Renal cortex interstitium (tissue), 11 donors: ENCODE data around the gene PARP11. TPM values are rescaled to one million over a fixed set of nuclear protein-coding genes. Genes with fewer than 3 reads are reported as not detected.
A peak's percentile ranks its signal among the peaks of the same experiment; 100 is the strongest.

Experiments used
- DNase-seq, 11 donors: peaks; one replicate each; pipeline ENCODE4 v3.0.0-alpha.2; 2013; ENCODE audit warnings: low read depth in 9 of 11, low spot score in 4 of 11; ENCODE audit errors: extremely low read depth in 1 of 11
- polyA plus RNA-seq, 3 donors: library from polyadenylated mRNA; unstranded; fragments of 120-200 nt; gene quantifications; one replicate each; pipeline ENCODE4 v1.2.1, GENCODE V29; 2013; ENCODE audit not compliant: insufficient read length in 3 of 3

Gene PARP11
- polyA plus RNA-seq, 3 donors = 17.9 to 20.8 (median 19.0) TPM

GRCh38 chr12:3795492-3796133 lies 77.6 kb downstream of the PARP11 start:
- peak in 8 of 11 donors; percentile 19 to 66 (median 38) for DNase-seq

- no peak for DNase-seq
Observed at GRCh38 chr12:3795066-3795465, 78.1 kb downstream of the PARP11 start.

- no peak for DNase-seq
Observed at GRCh38 chr12:3792623-3793288, 80.4 kb downstream of the PARP11 start.

GRCh38 chr12:3791256-3791874 lies 81.8 kb downstream of the PARP11 start:
- no peak for DNase-seq

GRCh38 chr12:3790642-3791041 lies 82.6 kb downstream of the PARP11 start:
- no peak for DNase-seq

DNA sequence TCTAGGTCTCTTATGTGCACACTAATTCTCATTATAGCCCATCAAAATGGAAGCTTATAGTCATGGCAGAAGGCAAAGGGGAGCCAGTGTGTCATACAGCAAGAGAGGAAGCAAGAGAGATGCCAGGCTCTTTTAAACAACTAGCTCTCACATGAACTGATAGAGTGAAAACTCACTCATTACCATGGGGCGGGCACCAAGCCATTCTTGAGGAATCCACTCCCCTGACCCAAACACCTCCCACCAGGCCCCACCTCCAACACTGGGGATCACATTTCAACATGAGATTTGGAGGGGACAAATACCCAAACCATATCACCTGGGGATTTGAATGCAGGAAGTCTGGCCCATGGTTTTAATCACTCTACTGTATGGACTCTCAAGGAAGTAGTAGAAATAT lies 83.4 kb downstream of the PARP11 start:
- no peak for DNase-seq

DNA sequence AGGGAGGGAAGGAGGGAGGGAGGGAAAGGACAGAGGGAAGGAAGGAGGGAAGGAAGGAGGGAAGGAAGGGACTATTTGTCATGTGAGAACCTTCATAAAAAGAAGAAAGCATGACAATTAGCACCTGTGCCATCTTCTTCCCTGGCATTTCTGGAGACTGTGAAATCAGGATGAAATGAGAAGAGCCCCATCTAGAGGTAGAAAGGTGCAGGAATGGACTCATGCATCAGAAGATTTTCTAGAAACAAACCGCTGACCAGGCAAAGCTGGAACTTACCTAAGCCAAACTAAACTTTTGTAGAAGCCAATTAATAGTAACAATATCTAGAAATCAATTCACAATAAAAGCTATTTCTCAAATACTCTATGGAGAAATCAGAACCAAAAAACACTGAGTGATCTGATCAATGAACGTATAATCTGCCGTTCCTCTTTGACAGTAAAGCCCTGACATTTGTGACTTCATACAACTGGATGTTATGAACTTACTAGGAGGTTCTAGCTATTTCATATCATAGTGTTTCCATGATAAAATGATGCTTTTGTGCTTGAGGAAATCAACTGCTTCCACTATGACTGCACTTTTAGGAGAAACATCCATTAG lies 95.9 kb downstream of the PARP11 start:
- peak in 2 of 11 donors; percentile 28 to 46 for DNase-seq

GRCh38 chr12:3775385-3776035 lies 97.7 kb downstream of the PARP11 start:
- no peak for DNase-seq

DNA sequence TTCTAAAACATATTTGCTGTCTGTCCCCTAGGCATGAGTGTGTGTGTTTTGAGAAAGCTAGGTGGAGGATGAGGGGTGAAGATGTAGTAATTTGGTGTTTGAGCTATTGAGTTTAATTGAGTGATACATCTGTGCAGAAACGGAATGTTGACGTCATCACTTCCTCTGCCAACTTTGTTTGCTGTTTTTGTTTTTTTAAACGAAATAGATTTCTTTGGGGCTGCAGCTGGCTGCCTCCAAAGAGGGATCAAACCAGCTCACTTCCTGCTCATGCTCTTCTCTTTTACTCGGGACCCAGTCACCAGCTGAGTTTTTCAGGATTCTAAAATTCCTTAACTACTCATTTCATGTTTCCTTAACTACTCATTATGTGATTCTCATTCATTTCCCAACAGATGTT lies 100.8 kb downstream of the PARP11 start:
- no peak for DNase-seq

DNA sequence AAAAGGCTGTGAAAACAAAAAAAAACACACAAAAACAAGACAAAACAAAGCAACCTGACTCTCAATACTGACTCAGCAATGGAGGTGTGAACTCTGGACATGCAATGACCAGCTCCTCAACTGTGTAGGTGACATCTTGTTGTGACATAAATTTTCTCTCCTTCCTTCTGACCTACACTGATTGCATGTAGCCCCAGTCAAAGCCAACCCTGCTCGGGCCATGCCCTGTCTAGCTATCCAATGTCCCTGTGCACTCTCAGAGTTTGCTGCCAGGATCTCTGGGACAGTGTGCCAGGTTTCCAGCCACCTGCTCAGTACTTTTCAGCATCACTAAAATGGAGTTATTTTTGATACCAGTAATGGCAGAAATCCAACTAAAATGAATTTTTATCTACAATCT lies 101.3 kb downstream of the PARP11 start:
- no peak for DNase-seq

- DNase-seq = no peak
Observed at GRCh38 chr12:3770891-3771290, 102.3 kb downstream of the PARP11 start.

- DNase-seq = no peak
Observed at GRCh38 chr12:3768911-3769447, 104.2 kb downstream of the PARP11 start.

- no peak for DNase-seq
Observed at GRCh38 chr12:3761116-3761735, 112.0 kb downstream of the PARP11 start.

DNA sequence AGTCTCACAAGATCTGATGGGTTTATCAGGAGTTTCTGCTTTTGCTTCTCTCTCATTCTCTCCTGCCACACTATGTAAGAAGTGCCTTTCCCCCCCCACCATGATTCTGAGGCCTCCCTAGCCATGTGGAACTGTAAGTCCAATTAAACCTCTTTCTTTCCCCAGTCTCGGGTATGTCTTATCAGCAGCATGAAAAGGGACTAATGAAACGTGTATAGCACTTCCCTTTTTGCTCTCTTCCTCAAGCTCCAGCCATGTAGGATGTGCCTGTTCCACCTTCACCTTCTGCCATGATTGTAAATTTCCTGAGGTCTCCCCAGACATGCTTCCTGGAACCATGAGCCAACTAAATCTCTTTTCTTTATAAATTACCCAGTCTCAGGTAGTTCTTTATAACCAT lies 113.3 kb downstream of the PARP11 start:
- DNase-seq = no peak

Other genes starting within 250 kb of the PARP11 start
- 1 to 10 TPM; 1.3 to 2.2 (median 1.5) TPM for gene CRACR2A, start 120.3 kb downstream of the PARP11 start, polyA plus RNA-seq